Lung (tissue), 12 donors: Measurements from ENCODE around the gene GPR32. TPM values are rescaled to one million over a fixed set of nuclear protein-coding genes. Genes with fewer than 3 reads are reported as not detected.

Source experiments
- ATAC-seq: fragments of 200-7000 bp; cut with Tn5 transposase; one replicate; pipeline ENCODE4 v1.9.1; 2020; ENCODE audit warnings: moderate number of reproducible peaks; ENCODE audit not compliant: insufficient read depth, low FRiP score
- DNase-seq, 3 donors: peaks; one replicate each; pipeline ENCODE4 v3.0.0-alpha.2; 2013 to 2017
- H3K27ac ChIP-seq, 2 donors: one replicate each; pipeline ENCODE4 v1.5.1; 2013; ENCODE audit warnings: mild to moderate bottlenecking in 2 of 2, moderate library complexity in 2 of 2, control low read depth in 1 of 2, inconsistent platforms in 1 of 2, low read depth in 1 of 2, low read length in 1 of 2
- H3K27me3 ChIP-seq, 3 donors: one replicate each; pipeline ENCODE4 v1.5.1; 2013; ENCODE audit warnings: low read length in 2 of 3; ENCODE audit not compliant: control insufficient read depth in 3 of 3, insufficient read depth in 3 of 3
- H3K36me3 ChIP-seq, 4 donors: one replicate each; pipeline ENCODE4 v1.5.1; 2013; ENCODE audit warnings: low read length in 4 of 4, mild to moderate bottlenecking in 1 of 4, moderate library complexity in 1 of 4; ENCODE audit not compliant: control insufficient read depth in 4 of 4, insufficient read depth in 4 of 4
- H3K4me1 ChIP-seq, 5 donors: one replicate each; pipeline ENCODE4 v1.5.1; 2013; ENCODE audit warnings: low read length in 5 of 5, mild to moderate bottlenecking in 2 of 5, moderate library complexity in 1 of 5; ENCODE audit not compliant: control insufficient read depth in 5 of 5, insufficient read depth in 5 of 5
- H3K4me3 ChIP-seq: one replicate; pipeline ENCODE4 v1.5.1; 2013; ENCODE audit warnings: mild to moderate bottlenecking, control low read depth, moderate library complexity
- H3K9ac ChIP-seq, 2 donors: one replicate each; pipeline ENCODE4 v1.5.1; 2013; ENCODE audit warnings: low read length in 2 of 2, control low read depth in 1 of 2; ENCODE audit not compliant: insufficient read depth in 1 of 2
- H3K9me3 ChIP-seq, 4 donors: one replicate each; pipeline ENCODE4 v1.5.1; 2013; ENCODE audit warnings: low read length in 3 of 4, mild to moderate bottlenecking in 1 of 4, moderate library complexity in 1 of 4; ENCODE audit not compliant: control insufficient read depth in 4 of 4, insufficient read depth in 3 of 4
- CTCF ChIP-seq: IDR thresholded peaks from 2 replicates; pipeline ENCODE4 v1.5.1; 2012; ENCODE audit warnings: mild to moderate bottlenecking; ENCODE audit errors: control extremely low read depth, extremely low read depth
- WGBS, 2 donors: extraction: QIAGEN DNeasy Blood & Tissue Kit; methylation state at CpG; one replicate each; pipeline ENCODE4 v1.1.7; 2013; 5-methylcytosine and 5-hydroxymethylcytosine counted together
- polyA plus RNA-seq, 2 donors: library from polyadenylated mRNA; stranded (reverse); fragments of 200-250 nt; gene quantifications; one replicate each; pipeline ENCODE4 v1.2.1, GENCODE V29; 2013
- total RNA-seq, 2 donors: library from RNA; depleted of rRNA in 1 of 2; stranded (reverse); fragments of >200 nt in 1 of 2; gene quantifications; one replicate each; pipeline ENCODE4 v1.2.1, GENCODE V29; 2014 to 2021
- donor health status: control.
- donor health status: control.
- donor health status: Bipolar disorder and iron deficiency.
- donor health status: healthy.
- donor health status: DM: yes; HTN: yes; CAD: no.

The GPR32 gene
- total and polyA plus RNA-seq, 4 donors: not detected

GRCh38 chr19:50801107-50801506 lies 30.8 kb downstream of the GPR32 start:
- Histone ChIP-seq H3K4me3 (no peak overlapping the region), H3K36me3 (peaks cover 4 to 26% (median 18%) of the 10 kb centered on the region in 4 donors), H3K9ac (no peak overlapping the region)

DNA sequence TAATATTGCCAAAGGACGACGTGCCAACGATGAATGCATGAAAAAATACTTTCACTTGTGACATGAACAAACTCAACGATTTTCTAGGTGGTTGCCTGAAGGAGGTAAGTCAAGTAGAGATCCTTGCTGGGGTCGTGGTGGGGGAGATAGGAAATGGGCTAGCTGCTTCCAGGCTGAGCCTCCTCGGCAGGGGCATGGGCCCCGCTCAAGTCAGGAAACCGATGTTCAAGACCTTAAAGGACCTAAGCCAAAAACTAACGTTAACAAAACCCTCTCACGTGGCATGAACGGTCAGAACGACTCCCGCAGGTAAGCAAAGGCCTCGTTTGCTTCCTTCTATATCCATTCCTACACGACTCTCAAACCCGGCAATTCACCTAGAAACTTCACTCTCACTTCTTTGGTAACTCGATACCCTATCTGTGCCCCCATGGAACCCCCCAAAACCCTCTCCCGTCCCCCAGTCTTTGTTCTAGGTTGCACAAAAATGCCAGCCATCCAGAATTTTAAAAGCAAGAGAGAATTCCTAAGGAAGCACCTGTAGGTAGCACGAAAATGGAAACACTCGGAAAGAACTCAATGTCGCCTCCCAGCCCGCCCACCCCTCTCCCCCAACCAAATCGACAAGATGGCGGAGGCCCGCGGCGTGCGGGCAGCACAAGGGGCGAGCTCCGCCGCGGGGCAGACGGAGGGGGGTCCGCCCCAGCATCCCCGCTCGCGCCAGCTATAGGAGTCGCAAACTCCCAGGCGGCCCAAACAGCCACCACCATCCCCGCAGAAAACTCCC lies 33.6 kb downstream of the GPR32 start:
- no peak for ATAC-seq
- H3K9ac ChIP-seq: peak overlapping the region; percentile 85 to 100
- H3K4me3 ChIP-seq: peak overlapping the region; percentile 99
- WGBS, 2 donors: 1% methylated on average over 40 of the region's 40 CpGs
- no peaks in the 10 kb centered on the region for H3K27me3 ChIP-seq
- peak overlapping the region; percentile 82 to 94 for H3K27ac ChIP-seq
- H3K36me3 ChIP-seq: peaks cover 0 to 11% (median 5%) of the 10 kb centered on the region in 4 donors
- DNase-seq: peak in 1 of 3 donors; percentile 29
- H3K4me1 ChIP-seq: peaks cover 2 to 14% (median 11%) of the 10 kb centered on the region in 5 donors
- no peaks in the 10 kb centered on the region for H3K9me3 ChIP-seq
- no peak for TF ChIP-seq CTCF

More at GRCh38 chr19:50801107-50801506, 30.8 kb downstream of the GPR32 start:
- H3K27ac ChIP-seq: no peak overlapping the region
- peaks cover 2 to 14% (median 11%) of the 10 kb centered on the region in 5 donors for H3K4me1 ChIP-seq
- H3K27me3 ChIP-seq: no peaks in the 10 kb centered on the region
- DNase-seq: no peak
- ATAC-seq: no peak
- no peak for TF ChIP-seq CTCF
- WGBS, 2 donors: 85 to 90% methylated on average over 8 of the region's 8 CpGs
- no peaks in the 10 kb centered on the region for H3K9me3 ChIP-seq

DNA sequence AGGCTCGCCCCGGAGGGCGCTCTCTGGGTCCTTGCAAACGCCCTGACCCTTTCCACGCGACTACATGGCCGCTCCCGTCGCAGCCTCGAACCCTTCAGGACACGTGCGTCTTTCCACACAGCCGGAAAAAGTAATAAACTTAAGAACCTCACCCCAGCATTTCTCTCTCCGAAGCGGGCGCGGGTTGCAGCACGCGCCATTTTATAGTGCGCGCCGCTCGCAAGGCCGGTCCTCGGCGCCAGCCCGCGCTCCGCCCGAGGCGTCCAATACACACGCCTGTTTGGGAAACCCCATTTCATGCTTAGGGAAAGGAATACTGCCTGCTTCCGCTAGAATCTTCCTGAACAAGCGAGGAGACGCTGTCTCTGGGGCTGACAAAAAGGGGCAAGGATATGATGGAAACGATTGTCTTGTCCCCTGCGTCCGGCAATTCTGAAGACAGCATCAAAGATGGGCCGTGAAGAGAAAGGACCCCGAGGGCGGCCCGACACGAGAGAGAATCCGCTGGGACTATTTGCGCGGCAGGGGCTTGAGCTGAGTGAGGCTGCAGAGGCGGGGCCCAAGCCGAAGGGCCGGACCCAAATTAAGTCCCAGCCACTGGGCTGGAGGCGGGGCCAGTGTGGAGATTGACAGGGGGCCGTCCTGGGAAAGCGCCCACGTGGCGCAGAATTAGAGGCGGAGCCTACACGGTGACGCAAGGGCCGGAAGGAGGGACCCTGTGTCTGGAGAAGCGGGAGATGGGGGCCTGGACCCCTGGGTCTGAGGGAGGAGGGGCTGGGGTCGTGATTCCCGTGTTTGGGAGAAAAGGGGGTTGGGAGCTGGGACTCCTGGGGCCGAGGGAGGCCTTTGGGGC lies 34.4 kb downstream of the GPR32 start:
- no peak for TF ChIP-seq CTCF
- ATAC-seq: peak; percentile 99
- peak overlapping the region; percentile 88 to 100 for H3K9ac ChIP-seq
- peak overlapping the region; percentile 82 to 94 for H3K27ac ChIP-seq
- peaks cover 0 to 11% (median 4%) of the 10 kb centered on the region in 4 donors for H3K36me3 ChIP-seq
- no peaks in the 10 kb centered on the region for H3K27me3 ChIP-seq
- H3K9me3 ChIP-seq: no peaks in the 10 kb centered on the region
- peak overlapping the region; percentile 99 for H3K4me3 ChIP-seq
- DNase-seq: peak; percentile 99 to 100 (median 100)
- 0 to 1% methylated on average over 62 of the region's 62 CpGs for WGBS, 2 donors
- peaks cover 2 to 14% (median 11%) of the 10 kb centered on the region in 5 donors for H3K4me1 ChIP-seq
